Measurements from ENCODE around the gene PIM3. TPM values are rescaled to one million over a fixed set of nuclear protein-coding genes. Genes with fewer than 3 reads are reported as not detected.

The PIM3 gene
- total and polyA plus RNA-seq, 10 of the 15 experiments (the other 5 are each of a cell fraction or from before 2014, with no cell fraction given), result 0.31 to 60.8 (median 12.4) TPM

- TF ChIP-seq, protein P1, sequence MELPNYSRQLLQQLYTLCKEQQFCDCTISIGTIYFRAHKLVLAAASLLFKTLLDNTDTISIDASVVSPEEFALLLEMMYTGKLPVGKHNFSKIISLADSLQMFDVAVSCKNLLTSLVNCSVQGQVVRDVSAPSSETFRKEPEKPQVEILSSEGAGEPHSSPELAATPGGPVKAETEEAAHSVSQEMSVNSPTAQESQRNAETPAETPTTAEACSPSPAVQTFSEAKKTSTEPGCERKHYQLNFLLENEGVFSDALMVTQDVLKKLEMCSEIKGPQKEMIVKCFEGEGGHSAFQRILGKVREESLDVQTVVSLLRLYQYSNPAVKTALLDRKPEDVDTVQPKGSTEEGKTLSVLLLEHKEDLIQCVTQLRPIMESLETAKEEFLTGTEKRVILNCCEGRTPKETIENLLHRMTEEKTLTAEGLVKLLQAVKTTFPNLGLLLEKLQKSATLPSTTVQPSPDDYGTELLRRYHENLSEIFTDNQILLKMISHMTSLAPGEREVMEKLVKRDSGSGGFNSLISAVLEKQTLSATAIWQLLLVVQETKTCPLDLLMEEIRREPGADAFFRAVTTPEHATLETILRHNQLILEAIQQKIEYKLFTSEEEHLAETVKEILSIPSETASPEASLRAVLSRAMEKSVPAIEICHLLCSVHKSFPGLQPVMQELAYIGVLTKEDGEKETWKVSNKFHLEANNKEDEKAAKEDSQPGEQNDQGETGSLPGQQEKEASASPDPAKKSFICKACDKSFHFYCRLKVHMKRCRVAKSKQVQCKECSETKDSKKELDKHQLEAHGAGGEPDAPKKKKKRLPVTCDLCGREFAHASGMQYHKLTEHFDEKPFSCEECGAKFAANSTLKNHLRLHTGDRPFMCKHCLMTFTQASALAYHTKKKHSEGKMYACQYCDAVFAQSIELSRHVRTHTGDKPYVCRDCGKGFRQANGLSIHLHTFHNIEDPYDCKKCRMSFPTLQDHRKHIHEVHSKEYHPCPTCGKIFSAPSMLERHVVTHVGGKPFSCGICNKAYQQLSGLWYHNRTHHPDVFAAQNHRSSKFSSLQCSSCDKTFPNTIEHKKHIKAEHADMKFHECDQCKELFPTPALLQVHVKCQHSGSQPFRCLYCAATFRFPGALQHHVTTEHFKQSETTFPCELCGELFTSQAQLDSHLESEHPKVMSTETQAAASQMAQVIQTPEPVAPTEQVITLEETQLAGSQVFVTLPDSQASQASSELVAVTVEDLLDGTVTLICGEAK (IDR thresholded peaks at IDR 0.05; ENCODE audit: borderline replicate concordance), result no peak
- no peak for TF ChIP-seq NFXL1 (IDR thresholded peaks at IDR 0.05; ENCODE audit: borderline replicate concordance)
- TF ChIP-seq DPF2 (IDR thresholded peaks at IDR 0.05), result no peak
- TF ChIP-seq RELB (IDR thresholded peaks at IDR 0.05; ENCODE audit: low read depth), result no peak; the same call in 1 of the 2 replicates
- no peak for TF ChIP-seq PRDM15 (CRISPR knock-in tag; IDR thresholded peaks at IDR 0.05)
- TF ChIP-seq CEBPB (IDR thresholded peaks at IDR 0.05; ENCODE audit: borderline replicate concordance in 1 of 2, low read depth in 2 of 2, low read length in 2 of 2), result no peak
- TF ChIP-seq STAT3 (IDR thresholded peaks at IDR 0.05; ENCODE audit: low read depth, low read length), result no peak
- no peak for TF ChIP-seq SP1 (IDR thresholded peaks at IDR 0.05; ENCODE audit: low read depth, low read length)
Measured at GRCh38 chr22:49964136-49965090, 3.8 kb downstream of the PIM3 start (continued).
